Endodermal cell (in vitro differentiated cells): ENCODE data around the gene TBCK. TPM values are rescaled to one million over a fixed set of nuclear protein-coding genes. Genes with fewer than 3 reads are reported as not detected.

Experiments
- DNase-seq: peaks from one replicate; pipeline ENCODE4 v3.0.0-alpha.2; 2017
- H3K27ac ChIP-seq: 2 replicates; pipeline ENCODE4 v1.5.1; 2013; ENCODE audit warnings: mild to moderate bottlenecking, low read depth, low read length, moderate library complexity
- H3K27me3 ChIP-seq: 2 replicates; pipeline ENCODE4 v1.6.1; 2013; ENCODE audit warnings: mild to moderate bottlenecking, low read length, moderate library complexity; ENCODE audit not compliant: insufficient read depth, control insufficient read depth, poor library complexity, severe bottlenecking
- H3K36me3 ChIP-seq: 2 replicates; pipeline ENCODE4 v1.7.0; 2013; ENCODE audit warnings: mild to moderate bottlenecking, low read length, moderate library complexity; ENCODE audit not compliant: control insufficient read depth, insufficient read depth
- H3K4me1 ChIP-seq: one replicate; pipeline ENCODE4 v1.7.0; 2013; ENCODE audit warnings: low read length; ENCODE audit not compliant: control insufficient read depth, insufficient read depth
- H3K4me3 ChIP-seq: 2 replicates; pipeline ENCODE4 v1.5.1; 2013; ENCODE audit warnings: mild to moderate bottlenecking, low read length, moderate library complexity
- H3K9ac ChIP-seq: 2 replicates; pipeline ENCODE4 v1.6.1; 2013; ENCODE audit warnings: mild to moderate bottlenecking, low read length, moderate library complexity; ENCODE audit not compliant: poor library complexity, severe bottlenecking; ENCODE audit errors: extremely low read depth
- H3K9me3 ChIP-seq: 2 replicates; pipeline ENCODE4 v1.6.1; 2013; ENCODE audit warnings: mild to moderate bottlenecking, low read length, moderate library complexity; ENCODE audit not compliant: control insufficient read depth
- H3K27ac Mint-ChIP-seq: 2 replicates; pipeline ENCODE4 v1.8.0; 2020; ENCODE audit warnings: mixed read lengths
- H3K27me3 Mint-ChIP-seq: 2 replicates; pipeline ENCODE4 v1.8.0; 2021; ENCODE audit warnings: mild to moderate bottlenecking, mixed read lengths; ENCODE audit not compliant: insufficient read depth
- H3K36me3 Mint-ChIP-seq: 2 replicates; pipeline ENCODE4 v1.8.0; 2020; ENCODE audit warnings: low read depth, mixed read lengths
- H3K4me1 Mint-ChIP-seq: 2 replicates; pipeline ENCODE4 v1.8.0; 2020; ENCODE audit warnings: mixed read lengths
- H3K4me3 Mint-ChIP-seq: 2 replicates; pipeline ENCODE4 v1.8.0; 2020; ENCODE audit warnings: mild to moderate bottlenecking, moderate library complexity, mixed read lengths
- H3K9me3 Mint-ChIP-seq: 2 replicates; pipeline ENCODE4 v1.8.0; 2020; ENCODE audit warnings: mild to moderate bottlenecking, mixed read lengths
- CTCF ChIP-seq: fragments of 200-600 bp; sonication (generic); conservative IDR thresholded peaks from 2 replicates; pipeline ENCODE4 v1.5.0; 2021; ENCODE audit warnings: antibody characterized with exemption, mild to moderate bottlenecking
- WGBS, 2 experiments: methylation state at CpG; one replicate each; pipeline versions ENCODE4 v1.1.5 to v1.1.7; 2013; ENCODE audit warnings: missing lambda C conversion rate in 2 of 2, mixed read lengths in 1 of 2; ENCODE audit not compliant: insufficient coverage in 1 of 2, insufficient read length in 1 of 2; 5-methylcytosine and 5-hydroxymethylcytosine counted together
- total RNA-seq, 2 donors: library from RNA; stranded (reverse); fragmentation: NEBNext Ultra II Directional in 1 of 2; extraction: Animal tissue kit (Norgen Biotek cat#: 25700) in 1 of 2; gene quantifications; 2 replicates in 1 of 2; 3 replicates in 1 of 2; pipeline ENCODE4 v1.2.1, GENCODE V29; 2021

The TBCK gene
- total RNA-seq, 2 donors from 2014 or later, result 48.3 to 52.9 TPM

GRCh38 chr4:106195435-106195950 lies 120.5 kb downstream of the TBCK start:
- H3K27me3 Mint-ChIP-seq, result no peaks in the 10 kb centered on the region
- Histone ChIP-seq H3K9me3 (no peaks in the 10 kb centered on the region), H3K4me3 (no peak overlapping the region), H3K4me1 (no peaks in the 10 kb centered on the region), H3K27me3 (no peaks in the 10 kb centered on the region), H3K9ac (no peak overlapping the region), H3K36me3 (peaks cover 28% of the 10 kb centered on the region), H3K27ac (no peak overlapping the region)
- H3K4me1 Mint-ChIP-seq, result peaks cover 6% of the 10 kb centered on the region
- peaks cover 10% of the 10 kb centered on the region for H3K36me3 Mint-ChIP-seq
- no peak overlapping the region for H3K27ac Mint-ChIP-seq
- no peak overlapping the region for H3K4me3 Mint-ChIP-seq
- TF ChIP-seq CTCF, result no peak
- H3K9me3 Mint-ChIP-seq, result no peaks in the 10 kb centered on the region
- WGBS, 2 experiments, result 80% methylated on average over 1 of the region's 1 CpG; no CpG with 5 or more reads in 1 of the 2 experiments
- DNase-seq, result no peak

DNA sequence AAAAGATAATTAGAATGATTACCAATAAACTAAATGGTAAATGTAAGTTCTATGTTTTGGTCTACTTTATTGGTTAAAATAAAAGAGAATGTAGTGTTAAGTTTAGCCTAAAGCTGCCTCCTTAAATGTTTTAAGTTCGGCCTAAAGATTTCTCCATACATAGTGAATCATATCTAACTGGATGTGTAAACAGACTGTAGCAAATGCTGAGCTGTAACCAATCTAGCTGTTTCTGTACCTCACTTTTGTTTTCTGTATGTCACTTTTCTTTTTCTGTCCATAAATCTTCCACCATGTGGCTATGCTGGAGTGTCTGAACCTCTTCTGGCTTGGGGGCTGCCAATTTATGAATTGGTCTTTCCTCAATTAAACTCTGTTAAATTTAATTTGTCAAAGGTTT lies 121.2 kb downstream of the TBCK start:
- DNase-seq, result no peak
- H3K9ac ChIP-seq, result no peak overlapping the region
- peaks cover 12% of the 10 kb centered on the region for H3K36me3 Mint-ChIP-seq
- H3K9me3 ChIP-seq, result no peaks in the 10 kb centered on the region
- no peak overlapping the region for H3K27ac Mint-ChIP-seq
- H3K36me3 ChIP-seq, result peaks cover 31% of the 10 kb centered on the region
- no peaks in the 10 kb centered on the region for H3K27me3 ChIP-seq
- H3K4me3 ChIP-seq, result no peak overlapping the region
- H3K4me3 Mint-ChIP-seq, result no peak overlapping the region
- WGBS, 2 experiments, result 92% methylated on average over 1 of the region's 1 CpG; no CpG with 5 or more reads in 1 of the 2 experiments
- no peak for TF ChIP-seq CTCF
- H3K9me3 Mint-ChIP-seq, result no peaks in the 10 kb centered on the region
- no peaks in the 10 kb centered on the region for H3K4me1 ChIP-seq
- H3K27ac ChIP-seq, result no peak overlapping the region
- no peaks in the 10 kb centered on the region for H3K27me3 Mint-ChIP-seq
- H3K4me1 Mint-ChIP-seq, result peaks cover 6% of the 10 kb centered on the region

GRCh38 chr4:106192131-106192530 lies 123.9 kb downstream of the TBCK start:
- H3K9me3 ChIP-seq, result no peaks in the 10 kb centered on the region
- no peak overlapping the region for H3K4me3 ChIP-seq
- no peaks in the 10 kb centered on the region for H3K27me3 Mint-ChIP-seq
- H3K27ac ChIP-seq, result no peak overlapping the region
- no peak overlapping the region for H3K4me3 Mint-ChIP-seq
- H3K9ac ChIP-seq, result no peak overlapping the region
- no peak for DNase-seq
- 88% methylated on average over 1 of the region's 1 CpG; no CpG with 5 or more reads in 1 of the 2 experiments for WGBS, 2 experiments
- no peaks in the 10 kb centered on the region for H3K27me3 ChIP-seq
- H3K36me3 Mint-ChIP-seq, result peaks cover 18% of the 10 kb centered on the region
- H3K4me1 Mint-ChIP-seq, result no peaks in the 10 kb centered on the region
- H3K36me3 ChIP-seq, result peaks cover 31% of the 10 kb centered on the region
- H3K9me3 Mint-ChIP-seq, result no peaks in the 10 kb centered on the region
- no peak for TF ChIP-seq CTCF
- H3K4me1 ChIP-seq, result no peaks in the 10 kb centered on the region
- no peak overlapping the region for H3K27ac Mint-ChIP-seq
